BE2C (cell line): ENCODE data around the gene EMSY.
"Not testable (repeated sequence)": the region's sequence is repeated elsewhere in the genome, so short reads cannot be mapped to it uniquely, and the experiment has no call there.

ENCODE experiments used
- DNase-seq: peaks from one replicate; pipeline ENCODE4 v3.0.0-alpha.2; 2020
- H3K27me3 ChIP-seq: fragments of 250-450 bp; sonication (Bioruptor Pico); 2 replicates; pipeline ENCODE4 v1.5.1; 2020; ENCODE audit warnings: mild to moderate bottlenecking
- H3K36me3 ChIP-seq: fragments of 250-450 bp; sonication (Bioruptor Pico); 2 replicates; pipeline ENCODE4 v1.5.1; 2020; ENCODE audit warnings: mild to moderate bottlenecking
- H3K4me1 ChIP-seq: fragments of 250-450 bp; sonication (Bioruptor Pico); 2 replicates; pipeline ENCODE4 v1.5.1; 2020
- H3K4me3 ChIP-seq: 2 replicates; pipeline ENCODE4 v1.5.1; 2011; ENCODE audit warnings: low read depth, low read length
- H3K9me3 ChIP-seq: fragments of 250-450 bp; sonication (Bioruptor Pico); 2 replicates; pipeline ENCODE4 v1.5.1; 2020
- CTCF ChIP-seq: IDR thresholded peaks from 2 replicates; pipeline ENCODE4 v1.5.1; 2012; ENCODE audit warnings: mild to moderate bottlenecking, low read depth, low read length

Gene EMSY

GRCh38 chr11:76577226-76577920 is 132.6 kb downstream of the EMSY start:
- Histone ChIP-seq H3K36me3 (no peaks in the 10 kb centered on the region), H3K9me3 (no peaks in the 10 kb centered on the region), H3K4me3 (0 out of 2 replicates have a peak overlapping the region, but pooled peaks have one; percentile 12), H3K4me1 (peaks cover 18% of the 10 kb centered on the region), H3K27me3 (no peaks in the 10 kb centered on the region)
- no peak for TF ChIP-seq CTCF
- peak; percentile 99 for DNase-seq

- Histone ChIP-seq H3K4me1 (peaks cover 18% of the 10 kb centered on the region), H3K9me3 (no peaks in the 10 kb centered on the region), H3K36me3 (no peaks in the 10 kb centered on the region), H3K27me3 (no peaks in the 10 kb centered on the region), H3K4me3 (0 out of 2 replicates have a peak overlapping the region, but pooled peaks have one; percentile 12)
- no peak for DNase-seq
- no peak for TF ChIP-seq CTCF
These were observed 133.3 kb downstream of the EMSY start for GRCh38 chr11:76577921-76578653.

- Histone ChIP-seq H3K27me3 (no peaks in the 10 kb centered on the region), H3K4me1 (peaks cover 18% of the 10 kb centered on the region), H3K9me3 (no peaks in the 10 kb centered on the region), H3K36me3 (no peaks in the 10 kb centered on the region), H3K4me3 (no peak overlapping the region)
- DNase-seq, result no peak
- no peak for TF ChIP-seq CTCF
These were observed 133.8 kb downstream of the EMSY start for GRCh38 chr11:76578654-76579055.

GRCh38 chr11:76579056-76579751 is 134.4 kb downstream of the EMSY start:
- peaks cover 18% of the 10 kb centered on the region for H3K4me1 ChIP-seq
- H3K4me3 ChIP-seq, result no peak overlapping the region
- DNase-seq, result no peak
- H3K36me3 ChIP-seq, result no peaks in the 10 kb centered on the region
- no peaks in the 10 kb centered on the region for H3K27me3 ChIP-seq
- TF ChIP-seq CTCF, result peak; percentile 32; the same call in 1 of the 2 replicates
- H3K9me3 ChIP-seq, result no peaks in the 10 kb centered on the region

- no peak overlapping the region for H3K4me3 ChIP-seq
- DNase-seq, result no peak
- no peak for TF ChIP-seq CTCF
- no peaks in the 10 kb centered on the region for H3K36me3 ChIP-seq
- peaks cover 18% of the 10 kb centered on the region for H3K4me1 ChIP-seq
- no peaks in the 10 kb centered on the region for H3K9me3 ChIP-seq
- H3K27me3 ChIP-seq, result no peaks in the 10 kb centered on the region
These were observed 134.9 kb downstream of the EMSY start for GRCh38 chr11:76579752-76580151.

- H3K4me1 ChIP-seq, result peaks cover 13% of the 10 kb centered on the region
- not testable (repeated sequence) for DNase-seq, H3K36me3 ChIP-seq, H3K4me3 ChIP-seq, H3K27me3 ChIP-seq, H3K9me3 ChIP-seq
These were observed 137.7 kb downstream of the EMSY start for GRCh38 chr11:76582471-76582870.
